Fibroblast of the aortic adventitia (primary cell): ENCODE data around the gene RECQL. TPM values are rescaled to one million over a fixed set of nuclear protein-coding genes. Genes with fewer than 3 reads are reported as not detected.
A peak's percentile ranks its signal among the peaks of the same experiment; 100 is the strongest.

Experiments
- DNase-seq: peaks from one replicate; pipeline ENCODE4 v3.0.0-alpha.2; 2010; ENCODE audit warnings: low read depth
- H3K4me3 ChIP-seq: 2 replicates; pipeline ENCODE4 v1.5.1; 2011; ENCODE audit warnings: low read depth, mild to moderate bottlenecking, control low read depth, low read length, moderate library complexity
- CTCF ChIP-seq: IDR thresholded peaks from 2 replicates; pipeline ENCODE4 v1.5.1; 2011; ENCODE audit warnings: mild to moderate bottlenecking, low read length, control low read depth, inconsistent platforms; ENCODE audit not compliant: insufficient read depth
- total RNA-seq: library from RNA; depleted of rRNA; stranded (reverse); fragments of >200 nt; gene quantifications from 2 replicates; pipeline ENCODE4 v1.2.3, GENCODE V29; 2012; ENCODE audit warnings: low replicate concordance

The RECQL gene
- total RNA-seq, 1 donor, result 114 TPM

GRCh38 chr12:21505888-21506287 lies 4.5 kb upstream of the RECQL start:
- H3K4me3 ChIP-seq, result no peak overlapping the region
- no peak for TF ChIP-seq CTCF
- no peak for DNase-seq

DNA sequence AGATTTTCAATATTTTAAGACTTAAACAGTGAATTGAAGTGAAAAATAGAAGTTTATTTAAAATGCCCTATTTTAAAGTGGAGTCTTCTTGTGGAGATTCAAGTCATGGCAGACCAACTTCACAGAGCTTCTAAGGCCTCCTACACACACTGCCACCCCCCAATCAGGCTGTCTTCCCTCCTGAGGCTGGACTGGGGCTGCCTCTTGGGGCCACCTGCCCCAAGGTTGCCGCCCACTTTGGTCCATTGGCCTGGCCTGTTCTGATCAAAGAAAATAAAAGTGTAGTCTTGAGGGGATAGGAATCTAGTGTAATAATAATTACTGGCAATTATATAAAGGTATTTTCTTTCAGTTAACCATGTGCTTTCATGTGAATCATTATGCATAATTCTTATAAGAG lies 1.4 kb upstream of the RECQL start:
- no peak for TF ChIP-seq CTCF
- peak overlapping the region; percentile 88 for H3K4me3 ChIP-seq
- no peak for DNase-seq

DNA sequence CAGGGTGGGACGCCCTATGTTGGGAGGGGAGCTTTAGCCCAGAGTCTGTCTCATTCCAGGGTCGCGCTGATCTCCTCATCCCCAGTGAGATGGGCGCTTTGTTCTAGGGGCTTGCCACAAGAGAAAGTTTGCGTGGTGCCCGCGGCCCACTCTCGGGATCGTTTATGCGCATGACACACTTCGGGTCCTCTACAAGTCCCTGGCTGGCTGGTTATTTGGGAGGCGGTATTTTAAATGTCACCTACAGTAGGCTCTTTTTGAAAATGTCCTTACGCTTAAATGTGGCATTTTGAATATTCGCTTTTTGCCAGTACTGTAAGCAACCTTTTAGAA lies 695 bp upstream of the RECQL start:
- peak overlapping the region; percentile 88 for H3K4me3 ChIP-seq
- peak; percentile 33 for DNase-seq
- no peak for TF ChIP-seq CTCF

GRCh38 chr12:21500786-21501257 lies 613 bp downstream of the RECQL start:
- peak overlapping the region; percentile 82 for H3K4me3 ChIP-seq
- no peak for DNase-seq
- TF ChIP-seq CTCF, result no peak

GRCh38 chr12:21499765-21500164 lies 1.7 kb downstream of the RECQL start:
- TF ChIP-seq CTCF, result no peak
- H3K4me3 ChIP-seq, result peak overlapping the region; percentile 28
- DNase-seq, result no peak

DNA sequence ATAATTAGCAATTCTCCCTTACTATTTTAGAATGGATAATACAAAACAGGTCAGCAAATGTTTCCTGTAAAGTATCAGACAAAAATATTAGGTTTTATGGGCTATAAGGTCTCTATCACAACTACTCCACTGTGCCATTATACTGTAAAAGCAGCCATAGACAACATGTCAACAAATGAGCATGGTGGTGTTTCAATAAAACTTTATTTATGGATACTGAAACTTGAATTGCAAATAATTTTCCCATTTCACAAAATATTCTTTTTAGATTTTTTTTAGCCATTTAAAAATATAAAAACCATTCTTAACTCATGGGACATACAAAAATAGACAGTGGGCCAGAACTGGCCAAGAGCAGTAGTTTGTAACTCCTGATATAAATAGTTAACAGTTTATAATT lies 15.4 kb downstream of the RECQL start:
- DNase-seq, result no peak
- H3K4me3 ChIP-seq, result no peak overlapping the region

More for the DNA sequence above, 15.4 kb downstream of the RECQL start:
- no peak for TF ChIP-seq CTCF
